A549 (cell line): Measurements from ENCODE around the gene GATB. TPM values are rescaled to one million over a fixed set of nuclear protein-coding genes. Genes with fewer than 3 reads are reported as not detected.

ENCODE experiments used
- ATAC-seq, 2 experiments: fragments of 200-7000 bp in 1 of 2; fragments of >200 bp in 1 of 2; cut with Nextera tagmentation in 1 of 2; cut with Tn5 transposase in 1 of 2; 3 replicates each; pipeline versions ENCODE4 v1.8.0 to v1.9.1; 2018 to 2020; ENCODE audit warnings: mild to moderate bottlenecking in 1 of 2, moderate library complexity in 1 of 2
- CTCF ChIA-PET: fragments of 300-600 bp; sonication (Branson Sonifier 250); formaldehyde crosslinking; extraction: SDS; loops from one replicate; lab custom pipeline; 2021; ENCODE audit warnings: antibody characterized with exemption, inconsistent platforms; lab: Yijun Ruan, JAX
- POLR2A ChIA-PET: fragments of 350-600 bp; formaldehyde crosslinking; extraction: SDS; loops from one replicate; lab custom pipeline; 2021; ENCODE audit warnings: antibody characterized with exemption, inconsistent platforms; lab: Yijun Ruan, JAX
- DNase-seq, 2 experiments: peaks; one replicate each; pipeline versions ENCODE4 v3.0.0 to v3.0.0-alpha.2; 2011 to 2016; ENCODE audit warnings: low read depth in 1 of 2, low spot score in 1 of 2
- FAIRE-seq: peaks from 2 replicates; lab custom pipeline; 2011; peaks lifted over from hg19 to GRCh38; lab: Jason Lieb, UNC
- H3K27ac ChIP-seq, 2 experiments: fragments of >200 bp; sonication (Bioruptor Twin); formaldehyde crosslinking; 3 replicates each; pipeline ENCODE4 v1.5.1; 2016 to 2017
- H3K4me1 ChIP-seq: fragments of >200 bp; sonication (Bioruptor Twin); formaldehyde crosslinking; 3 replicates; pipeline ENCODE4 v1.6.1; 2016
- H3K4me2 ChIP-seq: fragments of >200 bp; sonication (Bioruptor Twin); formaldehyde crosslinking; 3 replicates; pipeline ENCODE4 v1.6.1; 2016
- H3K4me3 ChIP-seq: fragments of >200 bp; sonication (Bioruptor Twin); formaldehyde crosslinking; 3 replicates; pipeline ENCODE4 v1.5.1; 2016
- H3K9me3 ChIP-seq: fragments of >200 bp; sonication (Bioruptor Twin); formaldehyde crosslinking; 3 replicates; pipeline ENCODE4 v1.6.1; 2016
- BHLHE40 ChIP-seq: IDR thresholded peaks from 2 replicates; pipeline ENCODE4 v1.6.1; 2012; ENCODE audit warnings: low read depth, low read length, inconsistent platforms
- CBX2 ChIP-seq: fragments of 200-600 bp; sonication (generic); IDR thresholded peaks from 2 replicates; pipeline ENCODE4 v1.6.1; 2016; ENCODE audit warnings: low read depth, mild to moderate bottlenecking, borderline replicate concordance
- CHD2 ChIP-seq: fragments of 150-350 bp; IDR thresholded peaks from 2 replicates; pipeline ENCODE4 v1.6.1; 2014; ENCODE audit warnings: low read length; ENCODE audit not compliant: partially characterized antibody
- CHD4 ChIP-seq: fragments of 200-600 bp; sonication (generic); IDR thresholded peaks from 2 replicates; pipeline ENCODE4 v1.6.1; 2016; ENCODE audit warnings: antibody characterized with exemption, mild to moderate bottlenecking, borderline replicate concordance
- EHF ChIP-seq: fragments of 250-450 bp; sonication (Bioruptor Pico); IDR thresholded peaks from 2 replicates; pipeline ENCODE4 v1.5.0; 2020; ENCODE audit warnings: mild to moderate bottlenecking
- EHMT2 ChIP-seq: fragments of 200-600 bp; sonication (generic); IDR thresholded peaks from 2 replicates; pipeline ENCODE4 v1.6.1; 2016; ENCODE audit warnings: antibody characterized with exemption, low read depth, mild to moderate bottlenecking, moderate library complexity
- FOSB ChIP-seq: fragments of 250-450 bp; sonication (Bioruptor Pico); IDR thresholded peaks from 2 replicates; pipeline ENCODE4 v1.5.0; 2020; ENCODE audit warnings: mild to moderate bottlenecking, moderate library complexity
- FOSL2 ChIP-seq, 2 experiments: fragments of 450-650 bp in 1 of 2; fragments of >200 bp in 1 of 2; sonication (Bioruptor Twin) in 1 of 2; formaldehyde crosslinking; IDR thresholded peaks; 2 replicates each; pipeline versions ENCODE4 v1.5.0 to v1.6.1; 2016 to 2020; ENCODE audit warnings: mild to moderate bottlenecking in 1 of 2, moderate library complexity in 1 of 2
- FOXS1 ChIP-seq: fragments of 250-450 bp; sonication (Bioruptor Pico); IDR thresholded peaks from 2 replicates; pipeline ENCODE4 v1.5.0; 2020; ENCODE audit warnings: mild to moderate bottlenecking, moderate library complexity
- GATA3 ChIP-seq: IDR thresholded peaks from 2 replicates; pipeline ENCODE4 v1.6.1; 2012; ENCODE audit warnings: borderline replicate concordance
- JUN ChIP-seq, 2 experiments: fragments of >200 bp; sonication (Bioruptor Twin); formaldehyde crosslinking; IDR thresholded peaks; 2 replicates in 1 of 2; 3 replicates in 1 of 2; pipeline ENCODE4 v1.6.1; 2016 to 2017
- KDM1A ChIP-seq: fragments of 200-600 bp; sonication (generic); IDR thresholded peaks from 2 replicates; pipeline ENCODE4 v1.6.1; 2016; ENCODE audit warnings: low read depth, mild to moderate bottlenecking
- MAFK ChIP-seq: fragments of 450-650 bp; IDR thresholded peaks from 2 replicates; pipeline ENCODE4 v1.6.1; 2014; ENCODE audit not compliant: partially characterized antibody
- POLR2AphosphoS2 ChIP-seq: conservative IDR thresholded peaks from 2 replicates; pipeline ENCODE4 v1.6.1; 2012; ENCODE audit warnings: low read length, improper control_type of control experiment, inconsistent platforms
- RAD21 ChIP-seq, 2 experiments: fragments of >200 bp in 1 of 2; sonication (Bioruptor Twin) in 1 of 2; formaldehyde crosslinking in 1 of 2; IDR thresholded peaks in 1 of 2; conservative IDR thresholded peaks in 1 of 2; 2 replicates in 1 of 2; 3 replicates in 1 of 2; pipeline ENCODE4 v1.6.1; 2012 to 2018; ENCODE audit warnings: inconsistent platforms in 1 of 2
- RARB ChIP-seq: fragments of 250-450 bp; sonication (Bioruptor Pico); IDR thresholded peaks from 2 replicates; pipeline ENCODE4 v1.8.0; 2021; ENCODE audit warnings: mild to moderate bottlenecking, moderate library complexity
- RCOR1 ChIP-seq: fragments of 150-350 bp; IDR thresholded peaks from 2 replicates; pipeline ENCODE4 v1.6.1; 2014; ENCODE audit warnings: antibody characterized with exemption, low read length, low read depth
- SMC3 ChIP-seq: fragments of >200 bp; sonication (Bioruptor Twin); formaldehyde crosslinking; IDR thresholded peaks from 3 replicates; pipeline ENCODE4 v1.6.1; 2018; ENCODE audit warnings: inconsistent platforms
- ZFP36 ChIP-seq: fragments of 450-650 bp; IDR thresholded peaks from 2 replicates; pipeline ENCODE4 v1.6.1; 2014; ENCODE audit warnings: borderline replicate concordance; ENCODE audit not compliant: partially characterized antibody
- WGBS: methylation state at CpG from one replicate; pipeline ENCODE4 v1.1.6; 2017; ENCODE audit errors: missing lambda C conversion rate; 5-methylcytosine and 5-hydroxymethylcytosine counted together
- polyA plus RNA-seq, 4 experiments: library from polyadenylated mRNA; depleted of rRNA in 3 of 4; stranded (reverse); fragments of >200 nt; fragmentation: RNase III in 1 of 4; extraction: RNeasy Plus Mini Kit Qiagen cat#74134 plus additional on column Dnase treatment in 1 of 4; gene quantifications; 2 replicates in 3 of 4; 3 replicates in 1 of 4; pipeline ENCODE4 v1.2.3, GENCODE V29; 2011 to 2017
- TF ChIP-seq, protein P1 (sequence below): IDR thresholded peaks from 2 replicates; pipeline ENCODE4 v1.6.1; 2012
- TF ChIP-seq, protein P2 (sequence below): fragments of 250-450 bp; sonication (Bioruptor Pico); IDR thresholded peaks from 2 replicates; pipeline ENCODE4 v1.5.0; 2020; ENCODE audit warnings: low read depth, mild to moderate bottlenecking, moderate library complexity
- TF ChIP-seq, protein P3 (sequence below): IDR thresholded peaks from 2 replicates; pipeline ENCODE4 v1.6.1; 2012; ENCODE audit warnings: low read depth, borderline replicate concordance

Gene GATB
- polyA plus RNA-seq, 2 of the 4 experiments (the other 2 are of a cell fraction): 12.1 to 17.8 TPM

DNA sequence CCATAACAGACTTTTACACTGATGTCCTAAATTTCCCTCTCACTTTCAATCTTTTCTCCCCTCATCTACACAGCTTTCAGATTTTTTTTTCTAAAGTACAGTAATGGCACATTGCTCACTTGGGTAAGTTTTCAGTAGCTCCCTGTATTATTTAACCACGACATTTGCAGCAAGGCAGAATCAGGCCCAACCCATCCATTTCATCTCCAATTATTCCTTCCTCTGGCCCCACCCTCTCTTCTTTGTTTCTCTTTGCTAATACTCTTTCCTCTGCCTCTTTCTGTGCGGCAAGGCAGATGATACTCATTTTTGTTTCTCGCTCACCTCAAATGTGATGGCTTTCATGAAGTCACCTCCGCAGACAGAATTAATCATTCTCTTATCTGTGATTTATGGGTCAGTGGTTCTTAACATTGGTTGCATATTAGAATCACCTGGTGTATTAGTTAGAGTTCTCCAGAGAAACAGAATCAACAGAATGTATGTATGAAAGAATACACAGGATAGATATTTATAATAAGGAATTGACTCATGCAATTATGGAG lies 43.4 kb upstream of the GATB start:
- TF ChIP-seq, protein P1, sequence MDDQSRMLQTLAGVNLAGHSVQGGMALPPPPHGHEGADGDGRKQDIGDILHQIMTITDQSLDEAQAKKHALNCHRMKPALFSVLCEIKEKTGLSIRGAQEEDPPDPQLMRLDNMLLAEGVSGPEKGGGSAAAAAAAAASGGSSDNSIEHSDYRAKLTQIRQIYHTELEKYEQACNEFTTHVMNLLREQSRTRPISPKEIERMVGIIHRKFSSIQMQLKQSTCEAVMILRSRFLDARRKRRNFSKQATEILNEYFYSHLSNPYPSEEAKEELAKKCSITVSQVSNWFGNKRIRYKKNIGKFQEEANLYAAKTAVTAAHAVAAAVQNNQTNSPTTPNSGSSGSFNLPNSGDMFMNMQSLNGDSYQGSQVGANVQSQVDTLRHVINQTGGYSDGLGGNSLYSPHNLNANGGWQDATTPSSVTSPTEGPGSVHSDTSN: no peak
- TF ChIP-seq MAFK: no peak
- TF ChIP-seq RAD21 (conservative IDR thresholded peaks at IDR 0.05 in 1 of 2, IDR thresholded peaks at IDR 0.05 in 1 of 2): no peak
- no peak for TF ChIP-seq CHD4
- TF ChIP-seq RCOR1: no peak
- TF ChIP-seq ZFP36: no peak
- no peak for TF ChIP-seq RARB
- TF ChIP-seq SMC3: no peak
- TF ChIP-seq, protein P2, sequence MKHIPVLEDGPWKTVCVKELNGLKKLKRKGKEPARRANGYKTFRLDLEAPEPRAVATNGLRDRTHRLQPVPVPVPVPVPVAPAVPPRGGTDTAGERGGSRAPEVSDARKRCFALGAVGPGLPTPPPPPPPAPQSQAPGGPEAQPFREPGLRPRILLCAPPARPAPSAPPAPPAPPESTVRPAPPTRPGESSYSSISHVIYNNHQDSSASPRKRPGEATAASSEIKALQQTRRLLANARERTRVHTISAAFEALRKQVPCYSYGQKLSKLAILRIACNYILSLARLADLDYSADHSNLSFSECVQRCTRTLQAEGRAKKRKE (CRISPR knock-in tag): no peak
- no peak for TF ChIP-seq JUN (IDR thresholded peaks at IDR 0.05)
- no peak for TF ChIP-seq CHD2
- TF ChIP-seq CBX2: no peak
- TF ChIP-seq KDM1A: no peak
- no peak for TF ChIP-seq FOSB (CRISPR knock-in tag)
- no peak for TF ChIP-seq FOXS1
- TF ChIP-seq EHF (CRISPR knock-in tag): no peak
- ATAC-seq (no peak), FAIRE-seq (no peak), DNase-seq (no peak)
- Histone ChIP-seq H3K9me3 (no peaks in the 10 kb centered on the region), H3K27ac (no peak overlapping the region), H3K4me3 (no peak overlapping the region), H3K4me2 (no peak overlapping the region), H3K4me1 (no peaks in the 10 kb centered on the region)
- WGBS: 67% methylated on average over 4 of the region's 4 CpGs
- ChIA-PET POLR2A (no interaction called here), CTCF (no interaction called here)

DNA sequence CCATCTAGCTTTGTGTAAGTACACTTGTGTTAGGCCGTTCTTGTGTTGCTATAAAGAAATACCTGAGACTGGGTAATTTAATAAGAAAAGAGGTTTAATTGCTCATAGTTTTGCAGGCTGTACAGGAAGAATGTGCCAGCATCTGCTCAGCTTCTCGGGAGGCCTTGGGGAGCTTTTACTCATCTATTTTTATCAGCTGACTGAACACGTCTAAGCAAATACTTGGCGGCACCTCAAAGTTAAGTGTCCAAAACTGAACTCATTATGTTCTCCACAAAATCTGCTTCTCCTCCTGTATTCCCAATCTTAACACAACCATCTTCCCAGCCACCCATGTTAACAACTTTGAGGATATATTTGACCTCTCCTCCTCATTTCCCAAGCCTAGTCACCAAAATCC lies 42.4 kb upstream of the GATB start:
- FAIRE-seq: no peak
- Histone ChIP-seq H3K4me2 (no peak overlapping the region), H3K4me3 (no peak overlapping the region), H3K27ac (no peak overlapping the region), H3K4me1 (no peaks in the 10 kb centered on the region), H3K9me3 (no peaks in the 10 kb centered on the region)
- TF ChIP-seq BHLHE40 (no peak), EHMT2 (no peak), GATA3 (no peak), FOSL2 (IDR thresholded peaks at IDR 0.05) (no peak), FOSL2 (CRISPR knock-in tag; IDR thresholded peaks at IDR 0.05) (no peak), POLR2AphosphoS2 (no peak)
- TF ChIP-seq, protein P3, sequence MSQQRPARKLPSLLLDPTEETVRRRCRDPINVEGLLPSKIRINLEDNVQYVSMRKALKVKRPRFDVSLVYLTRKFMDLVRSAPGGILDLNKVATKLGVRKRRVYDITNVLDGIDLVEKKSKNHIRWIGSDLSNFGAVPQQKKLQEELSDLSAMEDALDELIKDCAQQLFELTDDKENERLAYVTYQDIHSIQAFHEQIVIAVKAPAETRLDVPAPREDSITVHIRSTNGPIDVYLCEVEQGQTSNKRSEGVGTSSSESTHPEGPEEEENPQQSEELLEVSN: no peak
- 54% methylated on average over 4 of the region's 4 CpGs for WGBS
- POLR2A ChIA-PET: no interaction called here
- CTCF ChIA-PET: interaction anchor here (0.9 kb wide), 1 partner anchor 18 kb away, joined by 3 read pairs; no protein-coding TSS in a partner anchor
- no peak for ATAC-seq
- DNase-seq: no peak
